CMK (cell line): ENCODE data around the gene UCN.
"Not testable (repeated sequence)": the region's sequence is repeated elsewhere in the genome, so short reads cannot be mapped to it uniquely, and the experiment has no call there.

Experiments
- DNase-seq: peaks from one replicate; pipeline ENCODE4 v3.0.0-alpha.2; 2010; ENCODE audit warnings: low read depth

The UCN gene

GRCh38 chr2:27282892-27283291 is 25.4 kb downstream of the UCN start:
- no peak for DNase-seq

GRCh38 chr2:27281855-27282559 is 26.2 kb downstream of the UCN start, which contains the start of gene TRIM54:
TSS of gene TRIM54 (plus strand) at chr2:27282429. CDS start at chr2:27282732, 303 bp downstream.
- no peak for DNase-seq

GRCh38 chr2:27281442-27281841 is 26.8 kb downstream of the UCN start:
- no peak for DNase-seq

- DNase-seq: no peak
Measured at GRCh38 chr2:27280826-27281225, 27.4 kb downstream of the UCN start.

GRCh38 chr2:27278010-27278409 is 30.2 kb downstream of the UCN start:
- no peak for DNase-seq

- DNase-seq: no peak
Measured at GRCh38 chr2:27275211-27276150, 32.8 kb downstream of the UCN start, which contains the start of gene DNAJC5G. TSS of gene DNAJC5G (plus strand) at chr2:27275433. CDS start at chr2:27276729, 1,296 bp downstream.

- not testable (repeated sequence) for DNase-seq
Measured at GRCh38 chr2:27272537-27273522, 35.4 kb downstream of the UCN start.

- no peak for DNase-seq
Measured at GRCh38 chr2:27271631-27272340, 36.5 kb downstream of the UCN start.

GRCh38 chr2:27270670-27271069 is 37.6 kb downstream of the UCN start:
- no peak for DNase-seq

- no peak for DNase-seq
Measured at GRCh38 chr2:27270131-27270530, 38.1 kb downstream of the UCN start.

- not testable (repeated sequence) for DNase-seq
Measured at GRCh38 chr2:27268296-27268695, 39.9 kb downstream of the UCN start.

- DNase-seq: no peak
Measured at GRCh38 chr2:27265536-27265870, 42.7 kb downstream of the UCN start.

GRCh38 chr2:27264753-27265535 is 43.3 kb downstream of the UCN start:
- DNase-seq: no peak

GRCh38 chr2:27264253-27264752 is 43.9 kb downstream of the UCN start:
- DNase-seq: no peak

GRCh38 chr2:27263287-27264252 is 44.7 kb downstream of the UCN start:
- DNase-seq: no peak

- DNase-seq: no peak
Measured at GRCh38 chr2:27262379-27263286, 45.6 kb downstream of the UCN start, which contains the start of gene SLC30A3. TSS of gene SLC30A3 (minus strand) at chr2:27263047. CDS start at chr2:27262906, 141 bp downstream.

- no peak for DNase-seq
Measured at GRCh38 chr2:27261926-27262298, 46.3 kb downstream of the UCN start.
